Prostate gland (tissue), 2 donors: ENCODE results near the gene TFEB.

Experiments used
- POLR2A ChIP-seq: fragments of 450-650 bp; IDR thresholded peaks from one replicate; pipeline ENCODE4 v1.6.1; 2016; ENCODE audit warnings: antibody characterized with exemption, mild to moderate bottlenecking
- TF ChIP-seq, protein P1 (sequence below), 4 experiments: fragments of 200-600 bp in 2 of 4; fragments of 450-650 bp in 2 of 4; sonication (generic) in 2 of 4; IDR thresholded peaks; 1 replicate in 3 of 4; 2 replicates in 1 of 4; pipeline ENCODE4 v1.5.1; 2016 to 2019; ENCODE audit warnings: antibody characterized with exemption in 4 of 4, mild to moderate bottlenecking in 2 of 4, moderate library complexity in 2 of 4

DNA sequence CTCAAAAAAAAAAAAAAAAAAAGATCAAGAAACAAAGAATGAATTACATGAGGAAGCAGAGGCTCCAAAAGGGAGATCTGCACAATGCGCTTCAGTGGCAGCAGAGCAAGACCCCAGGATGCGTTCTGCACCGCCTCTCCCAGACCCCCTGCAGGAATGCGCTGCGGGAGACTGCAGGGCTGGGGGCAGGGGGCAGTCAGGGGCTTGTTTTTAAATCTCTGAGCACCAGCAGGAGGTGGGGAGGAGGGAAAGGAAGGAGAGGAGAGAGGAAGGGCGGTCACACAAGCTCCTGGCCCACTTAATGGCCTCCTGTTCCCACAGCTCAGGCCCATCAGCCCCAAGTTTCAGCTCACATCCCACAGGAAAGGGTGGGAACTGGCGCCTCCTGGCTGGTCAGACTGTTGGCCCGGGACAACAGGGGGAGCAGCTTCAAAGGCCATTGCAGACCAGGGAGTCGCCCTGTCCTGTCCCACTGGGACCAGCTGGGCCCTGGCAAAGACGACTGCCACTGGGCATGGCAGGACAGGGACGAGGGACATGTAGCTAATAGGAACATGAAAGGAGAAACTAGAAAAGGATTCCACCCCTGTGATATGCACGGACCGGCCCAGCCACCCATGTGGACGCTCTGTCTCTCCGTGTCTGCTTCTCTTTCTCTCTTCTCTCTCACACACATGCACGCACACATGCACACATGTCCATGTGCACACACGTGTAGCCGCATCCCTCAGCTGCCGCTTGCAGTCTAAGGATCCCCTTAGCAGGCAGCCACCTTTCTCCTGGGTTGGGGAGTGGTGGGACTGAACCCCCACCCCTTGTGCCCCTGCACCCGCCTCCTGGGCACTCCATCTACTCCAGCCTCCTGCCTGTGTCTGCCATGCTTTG lies 34.7 kb downstream of the TFEB start:
- no peak for TF ChIP-seq POLR2A
- TF ChIP-seq, protein P1, sequence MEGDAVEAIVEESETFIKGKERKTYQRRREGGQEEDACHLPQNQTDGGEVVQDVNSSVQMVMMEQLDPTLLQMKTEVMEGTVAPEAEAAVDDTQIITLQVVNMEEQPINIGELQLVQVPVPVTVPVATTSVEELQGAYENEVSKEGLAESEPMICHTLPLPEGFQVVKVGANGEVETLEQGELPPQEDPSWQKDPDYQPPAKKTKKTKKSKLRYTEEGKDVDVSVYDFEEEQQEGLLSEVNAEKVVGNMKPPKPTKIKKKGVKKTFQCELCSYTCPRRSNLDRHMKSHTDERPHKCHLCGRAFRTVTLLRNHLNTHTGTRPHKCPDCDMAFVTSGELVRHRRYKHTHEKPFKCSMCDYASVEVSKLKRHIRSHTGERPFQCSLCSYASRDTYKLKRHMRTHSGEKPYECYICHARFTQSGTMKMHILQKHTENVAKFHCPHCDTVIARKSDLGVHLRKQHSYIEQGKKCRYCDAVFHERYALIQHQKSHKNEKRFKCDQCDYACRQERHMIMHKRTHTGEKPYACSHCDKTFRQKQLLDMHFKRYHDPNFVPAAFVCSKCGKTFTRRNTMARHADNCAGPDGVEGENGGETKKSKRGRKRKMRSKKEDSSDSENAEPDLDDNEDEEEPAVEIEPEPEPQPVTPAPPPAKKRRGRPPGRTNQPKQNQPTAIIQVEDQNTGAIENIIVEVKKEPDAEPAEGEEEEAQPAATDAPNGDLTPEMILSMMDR (IDR thresholded peaks at IDR 0.05) = no peak
